ENCODE data around the gene RIMBP2.
"Not testable (repeated sequence)": the region's sequence is repeated elsewhere in the genome, so short reads cannot be mapped to it uniquely, and the experiment has no call there.

Gene RIMBP2

DNA sequence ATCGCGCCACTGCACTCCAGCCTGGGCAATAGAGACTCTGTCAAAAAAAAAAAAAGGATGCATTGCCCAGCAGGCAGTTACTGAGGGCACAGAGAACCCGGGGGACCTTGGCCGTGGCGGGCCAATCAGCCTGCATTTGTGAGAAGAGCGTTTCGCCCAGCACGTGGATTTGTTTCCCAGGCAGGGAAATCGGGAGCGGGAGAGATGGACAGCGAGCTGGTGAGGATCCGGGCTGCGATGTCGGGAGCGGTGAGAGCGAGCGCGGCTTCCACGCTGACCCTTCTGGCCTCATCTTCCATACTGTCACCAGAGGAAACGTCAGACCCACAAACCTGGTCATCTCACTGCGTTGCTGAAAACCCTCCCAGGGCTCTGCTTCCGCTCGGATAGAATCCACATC is 123.5 kb downstream of the RIMBP2 start:
- no peak for DNase-seq

DNA sequence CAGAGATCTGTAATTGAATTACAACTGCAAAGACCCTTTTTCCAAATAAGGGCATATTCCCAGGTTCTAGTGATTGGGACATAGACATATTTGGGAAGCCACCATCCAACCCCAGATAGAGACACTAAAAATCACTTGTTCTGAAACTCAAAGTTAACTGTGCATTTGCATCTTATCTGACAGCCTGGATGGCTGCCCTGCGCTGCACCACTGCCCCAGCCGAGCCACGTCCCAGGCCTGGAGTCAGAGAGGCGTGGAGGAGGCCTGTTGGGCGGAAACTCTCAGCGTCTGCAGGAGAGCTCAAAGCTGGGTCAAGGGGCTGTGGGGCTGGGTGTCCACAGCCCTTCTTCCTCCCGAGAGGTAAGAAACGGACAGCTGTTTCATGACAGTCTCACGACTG is 124.4 kb downstream of the RIMBP2 start:
- no peak for DNase-seq

DNA sequence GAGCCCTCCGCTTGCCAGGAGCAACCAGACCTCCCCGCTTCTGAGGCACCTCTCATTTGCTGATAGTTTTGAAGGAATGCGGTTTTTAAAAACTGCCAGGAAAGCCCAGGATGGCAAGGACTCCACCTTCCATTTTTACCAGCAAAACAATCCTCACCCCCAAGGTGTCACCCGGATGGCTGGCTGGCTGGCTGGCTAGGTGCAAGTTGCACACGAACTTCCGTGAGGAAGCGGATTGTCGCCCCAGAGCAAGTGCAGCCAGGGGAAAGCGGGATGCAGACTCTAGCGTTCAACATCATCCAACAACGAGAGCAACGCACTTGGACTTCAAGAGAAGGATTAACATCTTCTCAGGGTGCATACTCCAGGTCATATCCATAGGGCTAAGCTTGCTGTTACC is 125.4 kb downstream of the RIMBP2 start:
- no peak for DNase-seq

DNA sequence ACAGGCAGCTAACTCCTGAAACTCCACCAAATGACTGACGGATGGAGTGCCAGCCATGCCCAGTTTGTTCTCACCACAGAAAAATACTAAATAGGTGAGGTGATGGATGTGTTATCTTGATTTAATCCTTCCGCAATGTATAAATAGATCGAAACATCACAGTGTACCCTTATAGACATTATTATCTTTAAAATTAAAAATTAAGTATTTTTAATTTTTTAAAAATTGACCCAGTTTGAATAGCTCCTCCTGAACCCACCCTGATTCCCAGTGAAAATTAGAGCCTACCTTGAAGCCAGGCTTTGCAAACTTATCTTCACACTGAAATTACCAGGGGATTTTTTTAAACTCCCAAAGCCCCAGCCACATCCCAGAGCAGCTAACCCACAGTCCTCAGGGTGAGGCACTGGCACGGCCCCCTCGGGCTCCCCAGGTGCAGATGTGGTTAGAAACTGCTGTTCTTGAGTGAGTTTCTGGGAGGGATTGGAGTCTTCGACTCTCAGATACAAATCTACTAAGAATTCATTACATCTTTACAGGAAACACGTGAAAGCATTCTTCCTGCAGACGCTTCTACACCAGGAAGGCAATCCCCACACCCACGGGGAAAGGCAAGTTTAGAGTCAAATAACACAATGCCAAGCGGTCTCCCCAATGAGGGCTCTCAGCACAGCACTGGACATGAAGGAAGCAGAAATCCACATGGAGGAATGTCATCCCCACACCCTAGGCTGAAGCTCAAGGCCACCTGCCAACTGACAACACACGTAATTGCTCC is 126.4 kb downstream of the RIMBP2 start:
- DNase-seq, result no peak

DNA sequence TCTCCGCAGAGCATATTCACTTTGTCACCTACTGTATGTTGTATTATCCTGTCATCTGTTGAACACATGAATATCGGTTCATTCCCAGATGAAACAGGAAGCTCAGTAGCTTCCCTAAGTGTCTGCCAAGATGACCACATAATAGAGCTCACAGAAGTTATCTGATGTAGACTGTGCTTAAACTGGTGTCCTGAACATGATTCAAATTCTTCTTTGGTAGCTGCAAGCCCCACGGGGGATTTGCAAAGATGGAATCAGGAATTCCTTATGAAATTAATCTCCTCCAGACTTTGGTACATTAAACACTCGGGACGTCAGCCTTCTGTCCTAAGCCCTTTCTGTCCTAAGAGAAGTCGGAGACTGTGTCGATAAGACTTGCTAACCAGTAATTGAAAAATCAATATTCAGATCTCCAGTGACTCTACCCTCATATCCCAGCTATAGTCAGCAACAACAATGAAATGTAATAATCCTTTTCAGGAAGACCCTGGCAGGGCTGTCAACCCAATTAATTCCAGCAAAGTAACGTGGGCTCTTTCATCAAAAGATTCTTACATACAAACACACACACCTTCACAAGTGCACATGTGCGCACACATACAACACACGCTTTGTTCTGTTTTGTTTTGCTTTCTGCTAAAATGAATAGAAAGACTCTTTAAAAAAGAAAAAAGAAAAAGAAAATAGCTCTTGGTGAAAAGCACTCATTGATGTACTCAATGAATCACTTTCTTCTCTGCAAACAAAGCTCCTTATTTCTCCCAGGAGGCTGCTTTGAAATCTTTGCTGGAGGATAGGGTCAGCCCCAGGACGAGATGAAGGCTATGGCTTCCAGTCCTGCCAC is 127.2 kb downstream of the RIMBP2 start:
- DNase-seq, result no peak

DNA sequence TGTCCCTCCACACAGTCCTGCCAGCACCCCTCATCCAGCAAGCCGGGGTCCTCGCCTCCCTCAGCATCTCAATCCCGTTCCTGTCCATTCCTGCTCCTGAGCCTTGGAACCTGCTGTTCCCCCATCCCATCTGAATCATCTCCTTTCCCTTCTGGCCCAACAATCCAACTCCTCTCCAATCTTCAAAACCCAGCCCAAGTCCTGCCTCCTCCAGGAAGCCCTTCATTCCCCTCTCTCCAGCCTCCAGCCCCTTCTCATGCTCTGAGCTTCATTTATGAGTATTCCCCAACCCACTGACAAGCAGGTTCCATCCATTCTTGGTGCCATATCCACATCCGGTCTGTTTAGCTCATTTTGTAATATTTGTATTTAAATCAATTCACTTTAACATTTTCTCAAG is 128.1 kb downstream of the RIMBP2 start:
- no peak for DNase-seq

DNA sequence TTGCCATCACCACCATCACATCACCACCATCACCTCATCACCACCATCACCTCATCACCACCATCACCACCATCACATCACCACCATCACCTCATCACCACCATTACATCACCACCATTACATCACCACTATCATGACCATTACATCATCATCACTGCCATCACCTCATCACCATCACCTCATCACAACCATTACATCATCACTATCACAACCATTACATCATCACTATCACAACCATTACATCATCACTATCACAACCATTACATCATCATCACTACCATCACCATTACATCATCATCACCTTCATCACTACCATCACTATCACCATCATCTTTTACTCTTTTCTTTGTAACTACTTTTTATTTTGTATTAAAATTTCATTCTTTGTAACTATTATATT is 131.6 kb downstream of the RIMBP2 start:
- not testable (repeated sequence) for DNase-seq

DNA sequence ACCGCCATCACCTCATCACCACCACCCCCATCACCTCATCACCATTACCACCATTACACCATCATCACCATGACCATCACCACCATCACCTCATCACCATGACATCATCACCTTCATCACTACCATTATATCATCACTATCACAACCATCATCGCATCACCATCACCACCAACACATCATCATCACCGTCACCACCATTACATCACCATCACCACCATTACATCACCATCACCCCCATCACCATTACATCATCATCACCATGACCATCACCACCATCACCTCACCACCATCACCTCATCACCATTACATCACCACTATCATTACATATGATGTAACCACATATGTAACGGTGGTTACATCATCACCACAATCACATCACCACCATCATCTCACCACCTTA is 132.3 kb downstream of the RIMBP2 start:
- no peak for DNase-seq

DNA sequence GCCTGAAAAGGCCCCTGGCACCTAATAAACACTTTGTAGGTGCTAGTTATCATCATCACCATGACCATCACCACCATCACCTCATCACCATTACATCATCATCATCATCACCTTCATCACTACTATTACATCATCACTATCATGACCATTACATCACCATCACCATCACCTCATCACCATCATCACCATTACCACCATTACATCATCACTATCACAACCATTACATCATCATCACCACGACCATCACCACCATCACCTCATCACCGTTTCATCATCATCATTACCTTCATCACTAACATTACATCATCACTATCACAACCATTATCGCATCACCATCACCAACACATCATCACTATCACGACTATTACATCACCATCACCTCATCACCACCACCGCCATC is 132.8 kb downstream of the RIMBP2 start:
- no peak for DNase-seq

DNA sequence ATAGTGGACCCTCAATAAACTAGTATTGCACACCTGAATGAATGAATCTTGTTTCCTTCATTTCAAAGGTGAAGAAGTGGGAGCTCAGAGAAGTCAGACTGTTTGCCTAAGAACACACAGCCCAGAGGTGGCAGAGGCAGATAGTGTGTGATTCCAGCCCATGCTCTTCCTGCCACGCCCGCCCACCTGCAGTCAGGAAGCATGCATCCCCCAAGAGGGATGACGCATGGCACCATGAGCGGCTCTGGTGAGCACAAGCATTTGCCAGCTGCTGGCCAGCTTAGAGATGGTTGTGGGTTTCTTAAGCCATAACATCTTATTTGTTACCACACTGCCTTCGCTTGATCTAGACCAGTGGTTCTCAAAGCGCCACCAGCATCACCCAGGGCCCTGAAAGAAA is 133.8 kb downstream of the RIMBP2 start:
- DNase-seq, result no peak

DNA sequence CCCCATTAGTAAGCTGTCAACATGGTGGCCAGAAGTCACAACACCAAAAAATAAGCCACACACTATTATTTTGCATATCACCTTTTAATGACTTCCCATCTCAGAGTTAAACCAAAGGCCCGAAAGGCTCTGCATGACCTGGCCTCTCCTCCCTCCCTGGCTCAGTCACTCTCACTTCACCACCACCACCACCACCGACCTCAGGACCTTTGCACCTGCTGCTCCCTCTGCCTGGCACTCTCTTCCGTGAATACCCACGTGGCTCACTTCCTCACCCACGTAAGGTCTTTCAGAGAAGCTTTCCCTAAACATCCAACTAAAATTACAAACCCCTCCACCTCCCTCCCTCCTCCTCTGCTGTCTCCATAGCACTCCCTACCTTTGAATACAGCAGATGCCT is 134.3 kb downstream of the RIMBP2 start:
- DNase-seq, result no peak

DNA sequence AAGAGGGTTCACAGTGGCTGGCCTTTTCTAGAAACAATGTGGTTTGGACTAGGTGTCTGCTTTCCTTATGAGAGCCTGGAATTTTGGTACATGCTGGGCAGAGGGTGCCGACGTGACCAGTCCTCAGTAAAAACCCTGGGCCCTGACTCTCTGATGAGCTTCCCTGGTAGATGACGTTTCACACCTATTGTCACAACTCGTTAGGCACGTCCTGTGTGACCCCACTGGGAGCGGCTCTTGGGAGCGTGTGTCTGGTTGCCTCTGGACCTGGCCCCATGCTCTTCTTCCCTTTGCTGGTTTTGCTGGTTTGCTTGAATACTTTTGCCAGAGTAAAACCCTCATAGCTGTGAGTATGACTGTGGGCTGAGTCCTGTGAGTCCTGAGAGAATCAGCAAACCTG is 136.9 kb downstream of the RIMBP2 start:
- no peak for DNase-seq

DNA sequence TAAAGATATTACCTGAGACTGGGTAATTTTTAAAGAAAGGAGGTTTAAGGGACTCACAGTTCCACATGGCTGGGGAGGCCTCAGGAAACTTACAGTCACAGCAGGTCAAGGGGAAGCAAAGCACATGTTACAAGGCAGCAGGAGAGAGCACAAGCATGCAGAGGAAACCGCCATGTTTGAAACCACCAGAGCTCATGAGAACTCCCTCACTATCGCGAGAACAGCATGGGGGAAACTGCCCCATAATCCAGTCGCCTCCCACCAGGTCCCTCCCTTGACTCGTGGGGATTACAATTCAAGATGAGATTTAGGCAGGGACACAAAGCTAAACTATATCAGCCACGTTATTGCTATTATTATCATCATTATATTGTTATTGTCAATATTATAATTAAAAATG is 138.7 kb downstream of the RIMBP2 start:
- no peak for DNase-seq

DNA sequence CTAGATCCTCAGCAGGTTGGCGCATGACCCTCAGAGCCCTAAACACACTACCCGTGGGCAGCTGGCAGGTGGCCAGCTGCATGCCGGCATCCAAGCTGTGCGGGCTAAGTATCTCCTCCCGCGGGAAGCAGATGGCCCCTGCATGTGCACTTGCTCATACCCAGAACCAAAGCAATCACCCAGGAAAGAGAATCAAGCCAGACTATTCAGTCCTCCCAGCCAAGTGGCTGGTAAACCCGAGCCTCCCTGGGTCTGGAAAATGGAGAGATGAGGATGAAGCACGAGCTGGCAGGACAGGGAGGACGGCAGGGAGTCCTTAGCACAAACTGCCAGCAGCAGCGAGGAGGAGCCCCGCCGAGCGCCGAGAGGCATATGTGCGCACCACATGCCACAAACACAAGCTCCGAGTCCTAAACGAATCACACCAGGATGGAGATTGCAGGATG is 139.7 kb downstream of the RIMBP2 start:
- DNase-seq, result no peak

DNA sequence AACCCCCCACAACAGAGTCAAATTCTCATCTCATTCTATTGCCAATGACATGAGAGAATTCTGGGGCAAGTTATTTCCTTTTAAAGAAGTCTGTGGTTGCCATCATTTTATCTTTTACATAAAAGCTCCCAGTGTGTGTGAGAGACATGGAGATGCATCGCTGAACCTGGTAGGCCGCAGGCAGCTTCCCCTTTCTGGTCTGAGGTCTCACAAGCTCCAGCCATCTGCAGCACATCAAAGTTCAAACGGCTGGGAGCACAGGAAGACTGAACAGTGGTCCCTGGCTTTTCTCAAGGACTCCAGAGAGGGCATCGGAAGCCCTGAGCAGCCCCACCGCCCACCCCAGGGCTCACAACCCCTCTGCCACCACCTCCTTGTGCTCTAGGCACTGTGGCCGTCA is 141.7 kb downstream of the RIMBP2 start:
- DNase-seq, result no peak

DNA sequence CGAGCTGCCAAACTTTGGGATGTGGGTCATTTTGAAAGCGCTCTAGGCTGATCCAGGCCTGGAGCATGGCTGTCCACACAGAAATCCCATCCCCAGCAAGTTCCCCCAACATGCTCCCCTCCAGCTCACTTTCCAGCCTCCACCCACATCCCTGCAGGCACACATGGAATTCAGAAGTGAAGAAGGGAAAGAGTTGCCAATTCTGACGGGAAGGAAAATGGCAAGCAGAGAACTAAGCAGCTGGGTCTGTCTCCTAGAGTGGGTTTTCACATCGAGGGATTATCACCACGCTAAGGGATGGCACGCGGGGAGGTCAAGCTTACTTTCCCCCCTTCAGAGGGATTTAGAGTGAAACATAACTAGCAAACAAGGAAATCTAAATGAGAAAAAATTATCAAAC is 142.3 kb downstream of the RIMBP2 start:
- no peak for DNase-seq

DNA sequence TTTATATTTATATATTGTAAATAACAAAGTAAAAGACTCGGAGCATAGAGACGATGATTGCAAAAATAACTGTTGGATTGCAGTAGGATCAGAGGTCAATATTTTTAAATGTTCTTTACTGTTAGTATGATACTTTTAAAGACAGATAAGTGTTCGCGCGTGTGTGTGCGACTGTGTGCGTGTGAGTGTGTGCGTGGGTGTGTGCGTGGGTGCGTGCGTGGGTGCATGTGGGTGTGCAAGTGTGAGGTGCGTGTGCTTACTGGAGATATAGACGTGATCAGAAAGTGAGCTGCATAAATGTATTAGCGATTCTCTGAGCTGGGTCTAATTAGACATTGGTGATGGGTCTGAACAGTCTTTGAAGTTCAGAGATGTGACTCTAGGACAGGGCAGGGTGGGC is 142.9 kb downstream of the RIMBP2 start:
- DNase-seq, result no peak

DNA sequence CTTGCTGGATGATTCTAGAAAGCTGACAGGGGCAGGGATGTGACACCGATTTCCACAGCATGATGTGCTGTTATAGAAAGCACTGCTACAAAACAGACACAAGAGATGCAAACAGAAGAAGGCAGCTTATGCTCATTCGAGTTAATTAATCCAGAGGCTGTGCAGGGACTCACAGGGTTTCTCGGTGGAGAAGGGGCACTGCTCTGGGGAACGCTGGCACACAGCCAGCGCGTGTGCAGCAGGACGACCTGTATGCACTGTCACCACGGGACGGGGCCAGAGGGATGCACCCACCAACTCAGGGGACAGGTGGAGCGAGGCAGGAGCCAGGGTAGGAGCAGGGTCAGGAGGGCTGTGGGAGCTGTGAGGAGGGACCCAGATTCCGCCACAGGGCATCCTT is 143.5 kb downstream of the RIMBP2 start:
- DNase-seq, result no peak

DNA sequence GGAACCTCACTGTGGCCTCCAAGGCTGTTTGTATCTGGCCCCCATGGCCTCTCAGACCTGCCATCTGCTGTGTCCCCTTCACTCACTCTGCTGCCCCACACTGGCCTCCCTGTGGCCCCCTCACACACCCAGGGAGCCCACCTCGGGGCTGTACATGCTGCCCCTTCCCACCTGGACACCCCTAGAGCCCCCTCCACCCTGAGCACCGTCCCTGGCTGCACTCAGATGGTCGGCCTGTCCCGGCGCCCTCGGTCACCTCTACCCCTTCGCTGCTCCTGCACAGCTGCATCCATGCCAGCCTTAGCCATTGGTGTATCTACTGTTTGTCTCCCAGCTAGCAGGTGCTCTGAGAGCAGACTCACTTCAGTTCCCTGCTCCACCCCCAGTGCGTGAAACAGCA is 144.4 kb downstream of the RIMBP2 start:
- no peak for DNase-seq

DNA sequence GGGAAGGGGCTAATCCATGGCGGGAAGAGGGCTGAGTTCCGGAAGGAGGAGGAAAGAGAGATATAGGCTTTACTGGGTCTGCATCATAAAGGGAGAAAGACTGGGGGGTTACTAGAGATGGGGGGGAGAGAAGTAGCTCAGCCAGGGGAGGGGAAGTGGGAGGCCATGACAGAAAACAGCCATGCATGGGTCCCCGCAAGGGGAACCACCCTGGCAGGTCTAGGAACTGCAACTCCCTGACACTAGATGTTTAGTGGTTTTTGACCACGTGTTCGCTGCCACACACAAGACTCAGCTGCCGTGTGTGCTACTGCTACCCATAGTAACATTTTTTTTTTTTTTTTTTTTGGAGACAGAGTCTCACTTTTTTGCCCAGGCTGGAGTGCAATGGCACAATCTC is 145.0 kb downstream of the RIMBP2 start:
- DNase-seq, result no peak

DNA sequence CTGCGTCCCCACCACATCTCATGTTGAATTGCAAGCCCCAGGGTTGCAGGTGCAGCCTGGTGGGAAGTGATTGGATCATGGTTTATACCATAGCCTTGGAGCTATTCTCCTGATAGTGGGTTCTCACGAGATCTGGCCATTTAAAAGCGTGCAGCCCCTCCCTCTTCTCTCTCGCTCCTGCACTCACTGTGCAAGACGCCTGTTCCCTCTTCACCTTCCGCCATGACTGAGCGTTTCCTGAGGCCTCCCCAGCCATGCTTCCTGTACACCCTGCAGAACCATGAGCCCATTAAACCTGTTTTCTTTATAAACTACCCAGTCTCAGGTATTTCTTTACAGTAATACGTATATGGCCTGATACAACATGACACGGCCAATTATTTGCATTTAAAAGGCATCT is 146.6 kb downstream of the RIMBP2 start:
- no peak for DNase-seq

DNA sequence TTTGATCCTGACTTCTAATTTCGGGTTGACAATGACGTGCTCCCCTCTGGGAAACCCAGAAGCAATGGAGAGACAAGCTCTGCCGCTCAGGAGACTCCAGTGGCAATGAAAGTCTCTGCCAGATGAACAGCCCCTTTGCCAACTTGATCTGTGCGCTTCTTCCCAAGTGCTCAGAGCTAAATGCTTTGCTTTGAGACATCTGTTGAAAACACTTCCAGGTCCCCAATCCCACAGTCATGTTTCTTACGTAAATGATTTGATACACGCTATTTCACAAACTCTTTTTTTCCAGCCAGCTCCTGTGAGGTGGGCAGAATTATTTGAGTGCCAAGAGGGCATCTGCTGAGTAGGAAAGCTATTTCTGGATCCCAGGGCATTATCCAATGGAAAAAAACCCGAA is 147.6 kb downstream of the RIMBP2 start:
- DNase-seq, result no peak

DNA sequence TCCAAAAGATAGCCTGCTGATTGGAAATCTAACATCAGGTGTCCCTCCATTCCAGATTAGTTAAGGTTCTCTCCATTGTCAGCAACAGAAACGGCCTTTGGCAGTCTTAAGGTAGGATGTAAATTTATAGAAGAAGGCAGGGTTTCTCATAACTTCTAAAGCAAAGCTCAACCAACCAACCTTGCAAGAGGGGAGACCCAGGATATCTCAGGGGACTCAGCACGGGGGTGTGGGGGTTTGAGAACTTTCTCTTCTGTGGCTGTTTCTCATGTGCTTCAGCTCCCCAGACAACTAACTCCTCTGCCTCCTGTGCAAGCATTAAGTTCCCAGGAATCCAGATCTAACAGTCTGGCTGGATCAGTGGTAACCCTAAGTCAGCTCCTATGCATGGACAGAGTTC is 148.1 kb downstream of the RIMBP2 start:
- no peak for DNase-seq
